RWPE1 (cell line): Measurements from ENCODE around the gene SLC49A3.
A peak's percentile ranks its signal among the peaks of the same experiment; 100 is the strongest.
"Not testable (repeated sequence)": the region's sequence is repeated elsewhere in the genome, so short reads cannot be mapped to it uniquely, and the experiment has no call there.

ENCODE experiments used
- CTCF ChIA-PET: fragments of 350-600 bp; sonication (Branson Sonifier 250); formaldehyde crosslinking; extraction: SDS; loops from one replicate; lab custom pipeline; 2021; lab: Yijun Ruan, JAX
- POLR2A ChIA-PET: fragments of 400-600 bp; formaldehyde crosslinking; extraction: SDS; loops from one replicate; lab custom pipeline; 2020; ENCODE audit warnings: antibody characterized with exemption; ENCODE audit not compliant: low non-redundant PET; lab: Yijun Ruan, JAX
- DNase-seq: peaks from one replicate; pipeline ENCODE4 v3.0.0; 2012; ENCODE audit warnings: low spot score
- H3K27ac ChIP-seq: fragments of 450-650 bp; 2 replicates; pipeline ENCODE4 v1.5.1; 2017
- TF ChIP-seq, protein P1 (sequence below): fragments of 450-650 bp; conservative IDR thresholded peaks from 2 replicates; pipeline ENCODE4 v1.5.1; 2017; ENCODE audit warnings: low read depth, mild to moderate bottlenecking

The SLC49A3 gene

DNA sequence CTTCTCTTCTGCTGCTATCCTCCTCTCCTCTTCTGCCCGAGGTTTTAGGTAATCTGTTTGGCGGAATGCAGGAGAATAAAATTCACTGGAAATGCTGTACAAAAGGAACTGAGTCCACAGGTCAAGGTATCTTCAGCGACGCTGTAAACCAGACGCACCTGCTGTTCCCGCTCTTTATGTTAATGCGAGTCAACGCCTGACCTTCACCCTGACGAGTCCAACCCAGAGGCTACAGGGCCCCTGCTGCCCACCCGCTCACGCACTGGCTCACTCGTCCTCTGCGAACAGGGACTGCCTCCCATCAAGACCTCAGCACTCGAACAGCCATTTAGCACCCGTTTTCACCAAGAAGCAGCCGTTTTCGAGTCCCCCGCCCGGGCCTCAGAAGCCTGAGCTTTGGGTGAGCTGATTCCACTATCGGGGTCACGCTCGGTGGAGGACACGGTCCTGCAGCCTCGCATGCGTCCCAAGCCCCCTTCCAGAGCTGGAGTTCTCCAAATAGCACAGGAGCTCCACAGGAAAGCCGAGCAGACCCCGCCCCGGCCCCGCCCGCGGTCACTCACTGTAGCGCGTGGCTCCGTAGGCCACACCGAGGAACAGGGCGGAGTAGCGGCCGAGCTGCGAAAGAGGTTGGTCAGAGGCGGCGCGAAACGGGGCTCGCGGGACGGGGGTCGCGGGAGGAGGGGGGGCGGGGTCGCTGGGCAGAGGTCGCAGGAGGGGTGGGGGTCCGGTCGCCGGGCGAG is 15.4 kb downstream of the SLC49A3 start:
- CTCF ChIA-PET, result interaction anchor here (0.7 kb wide), 1 partner anchor 53 kb away, joined by 4 read pairs; no protein-coding TSS in a partner anchor
- no peak for DNase-seq
- H3K27ac ChIP-seq, result peak overlapping the region; percentile 83
- TF ChIP-seq, protein P1, sequence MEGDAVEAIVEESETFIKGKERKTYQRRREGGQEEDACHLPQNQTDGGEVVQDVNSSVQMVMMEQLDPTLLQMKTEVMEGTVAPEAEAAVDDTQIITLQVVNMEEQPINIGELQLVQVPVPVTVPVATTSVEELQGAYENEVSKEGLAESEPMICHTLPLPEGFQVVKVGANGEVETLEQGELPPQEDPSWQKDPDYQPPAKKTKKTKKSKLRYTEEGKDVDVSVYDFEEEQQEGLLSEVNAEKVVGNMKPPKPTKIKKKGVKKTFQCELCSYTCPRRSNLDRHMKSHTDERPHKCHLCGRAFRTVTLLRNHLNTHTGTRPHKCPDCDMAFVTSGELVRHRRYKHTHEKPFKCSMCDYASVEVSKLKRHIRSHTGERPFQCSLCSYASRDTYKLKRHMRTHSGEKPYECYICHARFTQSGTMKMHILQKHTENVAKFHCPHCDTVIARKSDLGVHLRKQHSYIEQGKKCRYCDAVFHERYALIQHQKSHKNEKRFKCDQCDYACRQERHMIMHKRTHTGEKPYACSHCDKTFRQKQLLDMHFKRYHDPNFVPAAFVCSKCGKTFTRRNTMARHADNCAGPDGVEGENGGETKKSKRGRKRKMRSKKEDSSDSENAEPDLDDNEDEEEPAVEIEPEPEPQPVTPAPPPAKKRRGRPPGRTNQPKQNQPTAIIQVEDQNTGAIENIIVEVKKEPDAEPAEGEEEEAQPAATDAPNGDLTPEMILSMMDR, result no peak
- POLR2A ChIA-PET, result no interaction called here

DNA sequence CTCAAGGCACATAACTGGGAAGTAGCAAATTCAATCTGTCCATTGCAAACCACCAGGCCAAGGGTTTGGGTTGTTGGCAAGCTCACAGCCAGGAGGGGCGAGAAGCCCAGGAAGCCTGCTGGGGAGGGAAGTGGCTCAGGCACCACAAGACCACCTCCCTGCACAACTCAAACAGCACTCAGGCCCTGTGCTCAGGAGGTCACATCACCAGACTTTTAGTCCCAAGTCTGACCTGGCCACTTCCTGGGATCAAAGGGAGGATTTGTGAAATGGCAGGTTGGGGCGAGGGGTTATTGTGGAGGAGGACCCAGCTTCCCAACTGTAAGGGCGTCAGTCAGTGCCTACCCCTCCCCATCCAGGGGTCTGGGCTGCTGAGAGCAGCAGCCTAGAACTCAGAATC is 17.2 kb downstream of the SLC49A3 start:
- no peak for DNase-seq
- ChIA-PET POLR2A (no interaction called here), CTCF (interaction anchor here (0.6 to 0.9 kb wide), 2 partner anchors 10 to 369 kb away, joined by 3 to 4 read pairs; no protein-coding TSS in a partner anchor)
- 0 out of 2 replicates have a peak overlapping the region, but pooled peaks have one; percentile 2 for H3K27ac ChIP-seq
- TF ChIP-seq, protein P1, result no peak

GRCh38 chr4:669806-670559 is 19.0 kb downstream of the SLC49A3 start:
- POLR2A ChIA-PET, DNase-seq, CTCF ChIA-PET, H3K27ac ChIP-seq: not testable (repeated sequence)

DNA sequence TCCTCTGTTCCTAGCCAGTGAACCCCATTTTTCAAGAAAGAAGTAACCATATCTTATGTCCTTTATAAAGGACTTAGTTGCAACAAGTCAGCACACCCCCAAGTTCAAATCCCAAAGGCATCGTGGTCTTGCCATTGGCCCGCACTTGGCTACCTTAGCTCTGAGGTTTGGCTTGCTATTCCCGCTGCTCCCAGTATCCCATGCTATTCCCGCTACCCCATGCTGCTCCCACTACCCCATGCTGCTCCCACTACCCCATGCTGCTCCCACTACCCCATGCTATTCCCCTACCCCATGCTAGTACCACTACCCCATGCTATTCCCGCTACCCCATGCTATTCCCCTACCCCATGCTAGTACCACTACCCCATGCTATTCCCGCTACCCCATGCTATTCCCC is 20.7 kb downstream of the SLC49A3 start:
- DNase-seq, POLR2A ChIA-PET, H3K27ac ChIP-seq: not testable (repeated sequence)
- CTCF ChIA-PET, result interaction anchor here (0.5 kb wide), 1 partner anchor 59 kb away, joined by 3 read pairs; no protein-coding TSS in a partner anchor

DNA sequence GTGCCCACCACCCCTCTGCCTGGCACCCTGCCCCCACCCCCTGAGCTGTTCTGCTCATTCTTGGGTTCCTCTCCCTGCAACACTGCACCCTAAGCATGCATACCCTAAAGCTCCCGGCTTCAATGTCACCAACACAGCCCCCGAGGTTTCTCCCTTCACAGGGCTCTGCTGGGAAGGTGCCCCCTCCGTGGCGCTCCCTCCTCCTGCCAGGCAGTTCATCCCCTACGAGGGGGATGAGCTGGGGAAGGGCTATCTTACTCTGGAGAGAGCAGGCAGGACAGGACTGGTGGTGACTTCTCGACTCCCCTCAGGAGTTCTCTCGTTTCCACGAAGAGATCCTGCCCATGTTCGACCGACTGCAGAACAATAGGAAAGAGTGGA is 21.4 kb downstream of the SLC49A3 start:
- POLR2A ChIA-PET, result no interaction called here
- CTCF ChIA-PET, result interaction anchor here (0.6 kb wide), 1 partner anchor 19 kb away, joined by 4 read pairs; no protein-coding TSS in a partner anchor
- no peak for DNase-seq
- TF ChIP-seq, protein P1, result no peak
- H3K27ac ChIP-seq, result no peak overlapping the region

DNA sequence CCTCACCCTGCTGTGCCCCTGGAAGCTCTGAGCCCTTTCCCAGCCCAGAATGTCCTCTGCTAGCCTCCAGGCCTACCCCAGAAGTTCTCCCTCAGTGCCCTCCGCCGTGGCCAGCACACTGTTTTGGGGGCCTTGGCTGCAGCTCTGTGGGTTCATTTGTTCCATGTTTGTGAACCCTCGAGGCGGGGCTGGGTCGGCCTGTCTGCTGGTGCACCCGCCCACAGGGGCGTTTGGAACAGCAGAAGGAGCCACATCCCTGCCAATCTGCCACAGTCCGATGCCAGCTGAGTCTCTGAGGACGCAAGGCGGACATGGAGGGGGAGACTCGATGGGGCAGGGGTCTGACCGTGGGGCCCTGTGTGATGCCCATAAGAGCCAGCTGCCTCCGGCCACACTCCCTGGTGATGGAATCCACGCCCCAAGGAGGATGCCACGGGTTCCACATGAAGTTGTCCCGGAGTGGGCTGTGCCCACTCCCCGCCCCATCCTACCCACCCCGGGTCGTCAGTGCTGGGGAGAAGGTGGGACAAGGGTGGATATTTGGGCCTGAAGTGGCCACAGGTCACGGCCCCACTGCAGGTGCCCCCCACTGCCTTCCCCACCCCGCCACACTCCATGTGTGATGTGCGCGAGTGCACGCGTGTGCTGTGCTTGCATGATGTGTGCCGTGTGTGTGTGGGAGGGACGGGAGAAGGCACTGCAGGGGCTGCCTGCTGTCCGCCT is 22.0 kb downstream of the SLC49A3 start:
- TF ChIP-seq, protein P1, result no peak
- no peak overlapping the region for H3K27ac ChIP-seq
- no peak for DNase-seq
- POLR2A ChIA-PET, result no interaction called here
- CTCF ChIA-PET, result interaction anchor here (0.6 kb wide), 1 partner anchor 18 kb away, joined by 4 read pairs; no protein-coding TSS in a partner anchor

DNA sequence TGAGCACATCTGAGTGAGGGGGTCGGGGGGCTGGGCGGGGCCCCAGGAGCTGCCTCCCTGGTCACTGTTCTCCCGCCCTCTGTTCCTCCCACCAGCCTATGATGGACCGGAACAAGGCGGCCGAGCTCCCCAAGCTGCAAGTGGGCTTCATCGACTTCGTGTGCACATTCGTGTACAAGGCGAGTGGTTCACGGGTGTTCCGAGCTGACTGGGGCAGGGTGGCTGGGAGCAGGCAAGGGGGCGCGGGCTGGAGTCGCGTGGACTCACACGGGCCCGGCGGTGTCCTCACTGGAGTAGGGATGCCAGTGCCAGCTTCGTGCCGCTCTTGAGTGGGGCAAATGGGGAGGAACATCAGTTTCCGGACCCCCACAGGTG is 22.5 kb downstream of the SLC49A3 start:
- POLR2A ChIA-PET, result no interaction called here
- no peak overlapping the region for H3K27ac ChIP-seq
- DNase-seq, result no peak
- TF ChIP-seq, protein P1, result no peak
- CTCF ChIA-PET, result no interaction called here
